ENCODE data around the gene CACNA2D3.

GRCh38 chr3:54960701-54961100 is 838.3 kb downstream of the CACNA2D3 start:
- TF ChIP-seq CTCF (IDR thresholded peaks at IDR 0.05; ENCODE audit: insufficient read depth, low read length, poor library complexity, severe bottlenecking), result no peak
- TF ChIP-seq EZH2phosphoT487 (conservative IDR thresholded peaks at IDR 0.05; ENCODE audit: low read length), result no peak

Data from SU-DHL-6 (cell line).